Measurements from ENCODE around the gene ZNF750.

Gene ZNF750

GRCh38 chr17:82843904-82844680 lies 4.3 kb upstream of the ZNF750 start:
- Histone ChIP-seq H3K4me3 (ENCODE audit: low read length) (no peak overlapping the region), H3K4me1 (ENCODE audit: low read length) (peaks cover 5% of the 10 kb centered on the region), H3K27ac (ENCODE audit: low read length) (no peak overlapping the region), H3K36me3 (replicated peaks; ENCODE audit: low read depth, low read length) (no peaks in the 10 kb centered on the region), H2AFZ (ENCODE audit: low read depth, low read length) (no peak overlapping the region), H3K4me2 (ENCODE audit: low read length) (no peak overlapping the region), H3K79me2 (ENCODE audit: low read length) (no peaks in the 10 kb centered on the region), H4K20me1 (ENCODE audit: insufficient read depth, low read length) (peaks cover 35% of the 10 kb centered on the region), H3K27me3 (ENCODE audit: low read depth, low read length) (no peaks in the 10 kb centered on the region), H3K9me3 (ENCODE audit: insufficient read depth, low read length) (no peaks in the 10 kb centered on the region), H3K9ac (ENCODE audit: low read length) (no peak overlapping the region)
- TF ChIP-seq CTCF (IDR thresholded peaks at IDR 0.05; ENCODE audit: low read depth, low read length) (no peak), EZH2phosphoT487 (IDR thresholded peaks at IDR 0.05; ENCODE audit: low read depth) (no peak)

- no peak for TF ChIP-seq EZH2phosphoT487 (IDR thresholded peaks at IDR 0.05; ENCODE audit: low read depth)
- TF ChIP-seq CTCF (IDR thresholded peaks at IDR 0.05; ENCODE audit: low read depth, low read length) = no peak
- Histone ChIP-seq H3K27ac (ENCODE audit: low read length) (no peak overlapping the region), H3K27me3 (ENCODE audit: low read depth, low read length) (no peaks in the 10 kb centered on the region), H3K9me3 (ENCODE audit: insufficient read depth, low read length) (no peaks in the 10 kb centered on the region), H2AFZ (ENCODE audit: low read depth, low read length) (no peak overlapping the region), H3K4me1 (ENCODE audit: low read length) (peaks cover 4% of the 10 kb centered on the region), H3K4me2 (ENCODE audit: low read length) (no peak overlapping the region), H3K4me3 (ENCODE audit: low read length) (no peak overlapping the region), H3K36me3 (replicated peaks; ENCODE audit: low read depth, low read length) (no peaks in the 10 kb centered on the region), H4K20me1 (ENCODE audit: insufficient read depth, low read length) (peaks cover 20% of the 10 kb centered on the region), H3K9ac (ENCODE audit: low read length) (no peak overlapping the region), H3K79me2 (ENCODE audit: low read length) (no peaks in the 10 kb centered on the region)
Observed at GRCh38 chr17:82841921-82842596, 2.2 kb upstream of the ZNF750 start.

GRCh38 chr17:82840431-82840831 lies 609 bp upstream of the ZNF750 start:
- Histone ChIP-seq H3K4me2 (ENCODE audit: low read length) (no peak overlapping the region), H3K36me3 (replicated peaks; ENCODE audit: low read depth, low read length) (no peaks in the 10 kb centered on the region), H3K9me3 (ENCODE audit: insufficient read depth, low read length) (no peaks in the 10 kb centered on the region), H3K27me3 (ENCODE audit: low read depth, low read length) (no peaks in the 10 kb centered on the region), H3K9ac (ENCODE audit: low read length) (no peak overlapping the region), H3K4me3 (ENCODE audit: low read length) (no peak overlapping the region), H2AFZ (ENCODE audit: low read depth, low read length) (no peak overlapping the region), H3K79me2 (ENCODE audit: low read length) (no peaks in the 10 kb centered on the region), H3K27ac (ENCODE audit: low read length) (no peak overlapping the region), H3K4me1 (ENCODE audit: low read length) (peaks cover 4% of the 10 kb centered on the region), H4K20me1 (ENCODE audit: insufficient read depth, low read length) (peaks cover 15% of the 10 kb centered on the region)
- TF ChIP-seq EZH2phosphoT487 (IDR thresholded peaks at IDR 0.05; ENCODE audit: low read depth) = no peak
- no peak for TF ChIP-seq CTCF (IDR thresholded peaks at IDR 0.05; ENCODE audit: low read depth, low read length)

GRCh38 chr17:82838386-82839063 lies 1.3 kb downstream of the ZNF750 start:
- no peak overlapping the region for H3K4me3 ChIP-seq (ENCODE audit: low read length)
- no peak overlapping the region for H2AFZ ChIP-seq (ENCODE audit: low read depth, low read length)
- no peak overlapping the region for H3K4me2 ChIP-seq (ENCODE audit: low read length)
- H3K36me3 ChIP-seq (replicated peaks; ENCODE audit: low read depth, low read length) = no peaks in the 10 kb centered on the region
- no peaks in the 10 kb centered on the region for H3K9me3 ChIP-seq (ENCODE audit: insufficient read depth, low read length)
- H3K27ac ChIP-seq (ENCODE audit: low read length) = no peak overlapping the region
- H3K9ac ChIP-seq (ENCODE audit: low read length) = no peak overlapping the region
- peaks cover 1% of the 10 kb centered on the region; the same call in 1 of the 2 replicates for H4K20me1 ChIP-seq (ENCODE audit: insufficient read depth, low read length)
- no peaks in the 10 kb centered on the region for H3K4me1 ChIP-seq (ENCODE audit: low read length)
- no peaks in the 10 kb centered on the region for H3K27me3 ChIP-seq (ENCODE audit: low read depth, low read length)
- no peaks in the 10 kb centered on the region for H3K79me2 ChIP-seq (ENCODE audit: low read length)
- no peak for TF ChIP-seq CTCF (IDR thresholded peaks at IDR 0.05; ENCODE audit: low read depth, low read length)
- TF ChIP-seq EZH2phosphoT487 (IDR thresholded peaks at IDR 0.05; ENCODE audit: low read depth) = no peak
